Spleen (tissue), 11 donors: Measurements from ENCODE around the gene COLEC12. TPM values are rescaled to one million over a fixed set of nuclear protein-coding genes. Genes with fewer than 3 reads are reported as not detected.

Source experiments
- DNase-seq: peaks from one replicate; pipeline ENCODE4 v3.0.0-alpha.2; 2020
- H3K27ac ChIP-seq, 8 donors: fragments of 200-600 bp; sonication (generic) in 7 of 8; 1 replicate in 4 of 8; 2 replicates in 4 of 8; pipeline versions ENCODE4 v1.5.0 to v1.8.0; 2016 to 2021; ENCODE audit warnings: inconsistent platforms in 4 of 8, mild to moderate bottlenecking in 4 of 8, moderate library complexity in 1 of 8
- H3K27me3 ChIP-seq, 7 donors: fragments of 200-600 bp; sonication (generic) in 6 of 7; replicated peaks in 1 of 7; 1 replicate in 4 of 7; 2 replicates in 3 of 7; pipeline versions ENCODE4 v1.5.0 to v1.8.0; 2016 to 2021; ENCODE audit warnings: inconsistent platforms in 3 of 7, mild to moderate bottlenecking in 1 of 7
- H3K36me3 ChIP-seq, 6 donors: fragments of 200-600 bp; sonication (generic) in 5 of 6; 1 replicate in 4 of 6; 2 replicates in 2 of 6; pipeline versions ENCODE4 v1.5.0 to v1.8.0; 2016 to 2021; ENCODE audit warnings: inconsistent platforms in 2 of 6
- H3K4me1 ChIP-seq, 6 donors: fragments of 200-600 bp; sonication (generic) in 5 of 6; 1 replicate in 3 of 6; 2 replicates in 3 of 6; pipeline versions ENCODE4 v1.5.0 to v1.8.0; 2016 to 2021; ENCODE audit warnings: inconsistent platforms in 3 of 6
- H3K4me3 ChIP-seq, 8 donors: fragments of 200-600 bp; sonication (generic) in 7 of 8; 1 replicate in 4 of 8; 2 replicates in 4 of 8; pipeline versions ENCODE4 v1.5.0 to v1.8.0; 2016 to 2021; ENCODE audit warnings: inconsistent platforms in 4 of 8, mild to moderate bottlenecking in 4 of 8, moderate library complexity in 2 of 8
- H3K9me3 ChIP-seq, 8 donors: fragments of 200-600 bp; sonication (generic) in 7 of 8; 1 replicate in 4 of 8; 2 replicates in 4 of 8; pipeline versions ENCODE4 v1.5.0 to v1.8.0; 2016 to 2021; ENCODE audit warnings: inconsistent platforms in 4 of 8
- CTCF ChIP-seq, 11 experiments: fragments of 200-600 bp in 7 of 11; fragments of 450-650 bp in 4 of 11; sonication (generic) in 4 of 11; IDR thresholded peaks in 8 of 11; conservative IDR thresholded peaks in 3 of 11; 1 replicate in 7 of 11; 2 replicates in 4 of 11; pipeline versions ENCODE4 v1.4.0 to v1.8.0; 2016 to 2021; ENCODE audit warnings: antibody characterized with exemption in 11 of 11, inconsistent platforms in 4 of 11, mild to moderate bottlenecking in 1 of 11
- POLR2A ChIP-seq, 3 donors: fragments of 450-650 bp; IDR thresholded peaks; one replicate each; pipeline ENCODE4 v1.5.1; 2017; ENCODE audit warnings: antibody characterized with exemption in 3 of 3, mild to moderate bottlenecking in 1 of 3
- POLR2AphosphoS5 ChIP-seq, 3 donors: sonication (generic); formaldehyde crosslinking; IDR thresholded peaks; one replicate each; pipeline ENCODE4 v1.5.1; 2017; ENCODE audit warnings: antibody characterized with exemption in 3 of 3
- WGBS, 5 donors: extraction: QIAGEN DNeasy Blood & Tissue Kit in 3 of 5; methylation state at CpG; one replicate each; pipeline versions ENCODE4 v1.1.5 to v1.1.7; 2013 to 2018; 5-methylcytosine and 5-hydroxymethylcytosine counted together
- intact Hi-C: fragments of 100-400 bp; cut with DNase I; formaldehyde crosslinking; loops from one replicate; pipeline ENCODE4 v1.15.0; 2023; ENCODE audit warnings: low total_unique reads
- polyA plus RNA-seq, 3 donors: library from polyadenylated mRNA; stranded (reverse); fragments of 200-250 nt; gene quantifications; one replicate each; pipeline ENCODE4 v1.2.1, GENCODE V29; 2013
- total RNA-seq, 7 donors: library from RNA; depleted of rRNA in 3 of 7; stranded (reverse); fragments of >200 nt in 3 of 7; fragmentation: NEBNext Ultra II Directional in 4 of 7; extraction: Animal tissue kit (Norgen Biotek cat#: 25700) in 4 of 7; gene quantifications; one replicate each; pipeline versions ENCODE4 v1.1.0 to v1.2.1, GENCODE V29; 2016 to 2021
- donor health status: healthy with polysubstance abuse.
- donor health status: DM: no; HTN: no; CAD: no; lungs with moderate emphysema.
- donor health status: DM: no; HTN: no; CAD: no.
- donor health status: Bipolar disorder and iron deficiency.
- donor health status: healthy.
- donor health status: DM: no; HTN: no; CAD: no.
- donor health status: DM: yes; HTN: yes; CAD: no.

Gene COLEC12
- total and polyA plus RNA-seq, 10 donors = 0.13 to 4.5 (median 1.0) TPM

- TF ChIP-seq POLR2A (IDR thresholded peaks at IDR 0.05) (no peak), CTCF (IDR thresholded peaks at IDR 0.05 in 8 of 11, conservative IDR thresholded peaks at IDR 0.05 in 3 of 11) (no peak), POLR2AphosphoS5 (IDR thresholded peaks at IDR 0.05) (no peak)
- H3K27ac ChIP-seq = no peak overlapping the region
- DNase-seq = no peak
- no peak overlapping the region for H3K4me3 ChIP-seq
- 85 to 93% (median 89%) methylated on average over 6 of the region's 6 CpGs for WGBS, 5 donors
- H3K27me3 ChIP-seq = peaks cover 0 to 3% (median 0%) of the 10 kb centered on the region in 7 donors
- intact Hi-C loops = no loop called here
- H3K9me3 ChIP-seq = peaks cover 0 to 3% (median 0%) of the 10 kb centered on the region in 8 donors
- H3K4me1 ChIP-seq = no peaks in the 10 kb centered on the region
- H3K36me3 ChIP-seq = no peaks in the 10 kb centered on the region
Observed at GRCh38 chr18:533995-534601, 33.6 kb upstream of the COLEC12 start.

- intact Hi-C loops = no loop called here
- peaks cover 0 to 3% (median 0%) of the 10 kb centered on the region in 8 donors for H3K9me3 ChIP-seq
- H3K27me3 ChIP-seq = peaks cover 0 to 12% (median 0%) of the 10 kb centered on the region in 7 donors
- no peak for DNase-seq
- H3K4me3 ChIP-seq = no peak overlapping the region
- H3K36me3 ChIP-seq = no peaks in the 10 kb centered on the region
- no peak overlapping the region for H3K27ac ChIP-seq
- no peaks in the 10 kb centered on the region for H3K4me1 ChIP-seq
- TF ChIP-seq POLR2AphosphoS5 (IDR thresholded peaks at IDR 0.05) = no peak
- no peak for TF ChIP-seq CTCF (IDR thresholded peaks at IDR 0.05 in 8 of 11, conservative IDR thresholded peaks at IDR 0.05 in 3 of 11)
- TF ChIP-seq POLR2A (IDR thresholded peaks at IDR 0.05) = no peak
Observed at GRCh38 chr18:532632-533031, 32.1 kb upstream of the COLEC12 start.

GRCh38 chr18:532018-532417, 31.5 kb upstream of the COLEC12 start:
- 64 to 81% (median 74%) methylated on average over 4 of the region's 4 CpGs for WGBS, 5 donors

GRCh38 chr18:527146-527545, 26.6 kb upstream of the COLEC12 start:
- H3K9me3 ChIP-seq = no peaks in the 10 kb centered on the region
- intact Hi-C loops = no loop called here
- H3K27ac ChIP-seq = no peak overlapping the region
- no peak for DNase-seq
- TF ChIP-seq CTCF (IDR thresholded peaks at IDR 0.05 in 8 of 11, conservative IDR thresholded peaks at IDR 0.05 in 3 of 11) (no peak), POLR2A (IDR thresholded peaks at IDR 0.05) (no peak), POLR2AphosphoS5 (IDR thresholded peaks at IDR 0.05) (no peak)
- no peaks in the 10 kb centered on the region for H3K4me1 ChIP-seq
- 5 to 32% (median 10%) methylated on average over 1 of the region's 1 CpG for WGBS, 5 donors
- H3K27me3 ChIP-seq = peaks cover 0 to 12% (median 0%) of the 10 kb centered on the region in 7 donors
- no peak overlapping the region for H3K4me3 ChIP-seq
- H3K36me3 ChIP-seq = no peaks in the 10 kb centered on the region

More at GRCh38 chr18:532018-532417, 31.5 kb upstream of the COLEC12 start:
- peaks cover 0 to 1% (median 0%) of the 10 kb centered on the region in 8 donors for H3K9me3 ChIP-seq
- peaks cover 0 to 12% (median 0%) of the 10 kb centered on the region in 7 donors for H3K27me3 ChIP-seq
- H3K4me3 ChIP-seq = no peak overlapping the region
- TF ChIP-seq POLR2A (IDR thresholded peaks at IDR 0.05) = no peak
- no peaks in the 10 kb centered on the region for H3K36me3 ChIP-seq
- no peaks in the 10 kb centered on the region for H3K4me1 ChIP-seq
- no peak overlapping the region for H3K27ac ChIP-seq
- no peak for DNase-seq
- intact Hi-C loops = no loop called here
